ENCODE results near the gene LRRC59.
"Not testable (repeated sequence)": the region's sequence is repeated elsewhere in the genome, so short reads cannot be mapped to it uniquely, and the experiment has no call there.

DNA sequence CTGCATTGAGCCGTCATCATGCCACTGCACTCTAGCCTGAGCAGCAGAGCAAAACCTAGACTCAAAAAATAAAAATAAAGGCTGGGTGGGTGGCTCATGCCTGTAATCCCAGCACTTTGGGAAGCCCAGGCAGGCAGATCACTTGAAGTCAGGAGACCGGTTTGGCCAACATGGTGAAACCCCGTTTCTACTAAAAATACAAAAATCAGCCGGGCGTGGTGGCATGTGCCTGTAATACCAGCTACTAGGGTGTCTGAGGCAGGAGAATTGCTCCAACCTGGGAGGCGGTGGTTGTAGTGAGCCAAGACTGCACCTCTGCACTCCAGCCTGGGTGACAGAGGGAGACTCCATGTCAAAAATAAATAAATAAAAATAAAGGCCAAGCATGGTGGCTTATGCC is 30.8 kb upstream of the LRRC59 start:
- TF ChIP-seq, protein P1, sequence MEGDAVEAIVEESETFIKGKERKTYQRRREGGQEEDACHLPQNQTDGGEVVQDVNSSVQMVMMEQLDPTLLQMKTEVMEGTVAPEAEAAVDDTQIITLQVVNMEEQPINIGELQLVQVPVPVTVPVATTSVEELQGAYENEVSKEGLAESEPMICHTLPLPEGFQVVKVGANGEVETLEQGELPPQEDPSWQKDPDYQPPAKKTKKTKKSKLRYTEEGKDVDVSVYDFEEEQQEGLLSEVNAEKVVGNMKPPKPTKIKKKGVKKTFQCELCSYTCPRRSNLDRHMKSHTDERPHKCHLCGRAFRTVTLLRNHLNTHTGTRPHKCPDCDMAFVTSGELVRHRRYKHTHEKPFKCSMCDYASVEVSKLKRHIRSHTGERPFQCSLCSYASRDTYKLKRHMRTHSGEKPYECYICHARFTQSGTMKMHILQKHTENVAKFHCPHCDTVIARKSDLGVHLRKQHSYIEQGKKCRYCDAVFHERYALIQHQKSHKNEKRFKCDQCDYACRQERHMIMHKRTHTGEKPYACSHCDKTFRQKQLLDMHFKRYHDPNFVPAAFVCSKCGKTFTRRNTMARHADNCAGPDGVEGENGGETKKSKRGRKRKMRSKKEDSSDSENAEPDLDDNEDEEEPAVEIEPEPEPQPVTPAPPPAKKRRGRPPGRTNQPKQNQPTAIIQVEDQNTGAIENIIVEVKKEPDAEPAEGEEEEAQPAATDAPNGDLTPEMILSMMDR (IDR thresholded peaks at IDR 0.05): not testable (repeated sequence)
- TF ChIP-seq POLR2A (IDR thresholded peaks at IDR 0.05): not testable (repeated sequence)

Measured in lower leg skin (tissue), 3 donors.